ENCODE measurements around the gene PRKG1. TPM values are rescaled to one million over a fixed set of nuclear protein-coding genes. Genes with fewer than 3 reads are reported as not detected.

The PRKG1 gene
- total and polyA plus RNA-seq, 2 of the 4 experiments (the other 2 are of a cell fraction): 3.5 to 18.3 TPM

GRCh38 chr10:52331638-52332364 is 1257.5 kb downstream of the PRKG1 start (continued):
- no peak for TF ChIP-seq RCOR1 (IDR thresholded peaks at IDR 0.05; ENCODE audit: insufficient replicate concordance, low read length)

- ATAC-seq (ENCODE audit: low read depth): peak; percentile 29; the same call in 1 of the 2 replicates
- CTCF ChIA-PET: interaction anchor here (1.8 kb wide), 1 partner anchor 10 kb away, joined by 4 read pairs; no protein-coding TSS in a partner anchor
- DNase-seq: no peak
Measured at GRCh38 chr10:52332815-52333214, 1258.5 kb downstream of the PRKG1 start.

More at GRCh38 chr10:52332815-52333214, 1258.5 kb downstream of the PRKG1 start:
- Histone ChIP-seq H4K91ac (ENCODE audit: insufficient read depth, low read depth, low read length) (no peak overlapping the region), H2AFZ (replicated peaks; ENCODE audit: low read length, poor library complexity) (no peak overlapping the region), H4K5ac (ENCODE audit: low read depth, low read length) (no peak overlapping the region), H2AK9ac (replicated peaks; ENCODE audit: low read depth, low read length, poor library complexity) (no peak overlapping the region), H3K79me1 (ENCODE audit: low read depth in 1 of 2, low read length in 2 of 2) (no peaks in the 10 kb centered on the region), H4K20me1 (ENCODE audit: insufficient read depth, low read length) (no peaks in the 10 kb centered on the region), H3K36me3 (ENCODE audit: control insufficient read depth, insufficient read depth, low read length) (no peaks in the 10 kb centered on the region), H3K4me2 (ENCODE audit: low read depth, low read length) (no peak overlapping the region), H2BK5ac (ENCODE audit: low read depth, low read length, poor library complexity, severe bottlenecking) (no peak overlapping the region), H3K23ac (ENCODE audit: low read depth, low read length) (no peak overlapping the region), H3K4me1 (ENCODE audit: control insufficient read depth, insufficient read depth, low read length) (peaks cover 3% of the 10 kb centered on the region), H3K4me3 (ENCODE audit: insufficient read depth, low read depth, low read length) (no peak overlapping the region), H3K4ac (ENCODE audit: low read depth, low read length) (no peak overlapping the region), H2AK5ac (ENCODE audit: low read depth, low read length) (no peak overlapping the region), H3K27me3 (ENCODE audit: control insufficient read depth, insufficient read depth, low read length) (no peaks in the 10 kb centered on the region), H3K14ac (replicated peaks; ENCODE audit: low read depth, low read length) (no peak overlapping the region), H3K27ac (ENCODE audit: insufficient read depth, low read length) (no peak overlapping the region), H2BK120ac (ENCODE audit: low read depth, low read length) (no peak overlapping the region), H3K18ac (ENCODE audit: low read depth, low read length) (no peak overlapping the region), H4K8ac (ENCODE audit: low read depth in 2 of 2, low read length in 2 of 2) (no peak overlapping the region; a peak in 1 of 4 replicates), H3K9me1 (ENCODE audit: insufficient read depth, low read length) (peaks cover 3% of the 10 kb centered on the region; the same call in 1 of the 2 replicates), H3K9ac (ENCODE audit: low read depth, low read length) (no peak overlapping the region), H2BK20ac (ENCODE audit: low read depth, low read length) (no peak overlapping the region), H2BK15ac (ENCODE audit: low read depth, low read length) (no peak overlapping the region), H3K56ac (ENCODE audit: extremely low read depth, insufficient read depth, low read length) (no peak overlapping the region), H3K9me3 (ENCODE audit: control insufficient read depth, insufficient read depth, low read length) (no peaks in the 10 kb centered on the region)
- WGBS, 2 experiments (ENCODE audit: extremely low coverage in 2 of 2, insufficient read length in 1 of 2): no CpG with 5 or more reads among the region's 5 CpGs
- dilution Hi-C loops (cut with HindIII; ENCODE audit: low sequenced_read_pairs, unreplicated experiment) (no loop called here), in situ Hi-C loops (cut with MboI; ENCODE audit: low sequenced_read_pairs) (no loop called here), intact Hi-C loops (cut with micrococcal nuclease) (no loop called here)
- no TSS peak for BruUV-seq (replicated peaks)
- TF ChIP-seq CEBPB (IDR thresholded peaks at IDR 0.05; ENCODE audit: low read depth, low read length): no peak
- no peak for TF ChIP-seq RFX5 (IDR thresholded peaks at IDR 0.05; ENCODE audit: low read depth, low read length)
- no peak for TF ChIP-seq SMC3 (IDR thresholded peaks at IDR 0.05; ENCODE audit: low read depth, low read length)
- no peak for TF ChIP-seq NFE2L2 (IDR thresholded peaks at IDR 0.05; ENCODE audit: low read depth, low read length)
- POLR2A ChIA-PET (ENCODE audit: unreplicated experiment): no interaction called here
